WTC11 (cell line): Measurements from ENCODE around the gene LBX2. TPM values are rescaled to one million over a fixed set of nuclear protein-coding genes. Genes with fewer than 3 reads are reported as not detected.

ENCODE experiments used
- ATAC-seq: fragments of 200-7000 bp; cut with Tn5 transposase; 2 replicates; pipeline ENCODE4 v1.10.0; 2021; ENCODE audit warnings: mild to moderate bottlenecking, moderate library complexity
- CTCF ChIA-PET: fragments of 300-600 bp; sonication (Branson Sonifier 250); formaldehyde crosslinking; loops from one replicate; lab custom pipeline; 2021; ENCODE audit warnings: antibody characterized with exemption; lab: Charles Lee
- POLR2A ChIA-PET: fragments of 350-600 bp; sonication (Branson Sonifier 250); formaldehyde crosslinking; loops from one replicate; lab custom pipeline; 2021; ENCODE audit warnings: antibody characterized with exemption; lab: Charles Lee
- DNase-seq: peaks from one replicate; pipeline ENCODE4 v3.0.0; 2021; ENCODE audit warnings: low spot score
- H3K27ac Mint-ChIP-seq: 2 replicates; pipeline ENCODE4 v1.8.0; 2021; ENCODE audit warnings: mixed read lengths
- H3K27me3 Mint-ChIP-seq: 2 replicates; pipeline ENCODE4 v1.8.0; 2021; ENCODE audit warnings: low read depth, mild to moderate bottlenecking, moderate library complexity, mixed read lengths
- H3K36me3 Mint-ChIP-seq: 2 replicates; pipeline ENCODE4 v1.8.0; 2021; ENCODE audit warnings: mixed read lengths
- H3K4me1 Mint-ChIP-seq: 2 replicates; pipeline ENCODE4 v1.8.0; 2022; ENCODE audit warnings: mixed read lengths
- H3K4me3 Mint-ChIP-seq: 2 replicates; pipeline ENCODE4 v1.8.0; 2021; ENCODE audit warnings: mild to moderate bottlenecking, moderate library complexity, mixed read lengths
- H3K9me3 Mint-ChIP-seq: 2 replicates; pipeline ENCODE4 v1.8.0; 2021; ENCODE audit warnings: mixed read lengths
- CREM ChIP-seq: sonication (generic); formaldehyde crosslinking; IDR thresholded peaks from 2 replicates; pipeline ENCODE4 v1.8.1; 2022; ENCODE audit warnings: mild to moderate bottlenecking, missing genetic modification reagents, moderate library complexity
- ELF4 ChIP-seq: sonication (generic); formaldehyde crosslinking; IDR thresholded peaks from 2 replicates; pipeline ENCODE4 v1.8.1; 2022; ENCODE audit warnings: low read depth, mild to moderate bottlenecking, moderate library complexity, missing genetic modification reagents
- FOXJ3 ChIP-seq: sonication (generic); formaldehyde crosslinking; IDR thresholded peaks from 2 replicates; pipeline ENCODE4 v1.9.0; 2021; ENCODE audit warnings: missing genetic modification reagents, mild to moderate bottlenecking, borderline replicate concordance
- GRHL2 ChIP-seq: fragments of 250-450 bp; sonication (Bioruptor Pico); IDR thresholded peaks from 2 replicates; pipeline ENCODE4 v1.8.0; 2022; ENCODE audit warnings: mild to moderate bottlenecking, moderate library complexity; ENCODE audit not compliant: insufficient replicate concordance, severe bottlenecking
- KAT7 ChIP-seq: sonication (generic); formaldehyde crosslinking; IDR thresholded peaks from 2 replicates; pipeline ENCODE4 v1.8.1; 2023; ENCODE audit warnings: missing genetic modification reagents, mild to moderate bottlenecking, borderline replicate concordance
- MYBL2 ChIP-seq: sonication (generic); formaldehyde crosslinking; IDR thresholded peaks from 2 replicates; pipeline ENCODE4 v1.8.1; 2023; ENCODE audit warnings: mild to moderate bottlenecking, moderate library complexity, missing genetic modification reagents
- NFATC4 ChIP-seq: fragments of 250-450 bp; sonication (Bioruptor Pico); IDR thresholded peaks from 2 replicates; pipeline ENCODE4 v1.9.0; 2021; ENCODE audit warnings: mild to moderate bottlenecking
- NFE2L1 ChIP-seq: sonication (generic); formaldehyde crosslinking; IDR thresholded peaks from 2 replicates; pipeline ENCODE4 v1.8.1; 2023; ENCODE audit warnings: missing genetic modification reagents
- NFYB ChIP-seq: sonication (generic); formaldehyde crosslinking; conservative IDR thresholded peaks from 2 replicates; pipeline ENCODE4 v1.8.0; 2022; ENCODE audit warnings: low read depth, missing genetic modification reagents
- NR3C1 ChIP-seq: sonication (generic); formaldehyde crosslinking; conservative IDR thresholded peaks from 2 replicates; pipeline ENCODE4 v1.8.1; 2023; ENCODE audit warnings: low read depth, mild to moderate bottlenecking, missing genetic modification reagents
- PRDM15 ChIP-seq: sonication (generic); formaldehyde crosslinking; IDR thresholded peaks from 2 replicates; pipeline ENCODE4 v1.8.0; 2022; ENCODE audit warnings: missing genetic modification reagents
- SP1 ChIP-seq: sonication (generic); formaldehyde crosslinking; conservative IDR thresholded peaks from 2 replicates; pipeline ENCODE4 v1.8.1; 2022; ENCODE audit warnings: missing genetic modification reagents
- TCF7 ChIP-seq: sonication (generic); formaldehyde crosslinking; IDR thresholded peaks from 2 replicates; pipeline ENCODE4 v1.8.0; 2022; ENCODE audit warnings: mild to moderate bottlenecking, low read depth, missing genetic modification reagents, moderate library complexity
- ZBTB43 ChIP-seq: sonication (generic); formaldehyde crosslinking; IDR thresholded peaks from 2 replicates; pipeline ENCODE4 v1.8.1; 2023; ENCODE audit warnings: mild to moderate bottlenecking, missing genetic modification reagents
- ZMAT4 ChIP-seq: fragments of 250-450 bp; sonication (Bioruptor Pico); IDR thresholded peaks from 2 replicates; pipeline ENCODE4 v1.9.0; 2021; ENCODE audit warnings: mild to moderate bottlenecking
- ZNF423 ChIP-seq: fragments of 250-450 bp; sonication (Bioruptor Pico); IDR thresholded peaks from 2 replicates; pipeline ENCODE4 v2.1.2; 2022; ENCODE audit warnings: mild to moderate bottlenecking, moderate library complexity
- total RNA-seq: library from RNA; stranded (reverse); gene quantifications from 3 replicates; pipeline ENCODE4 v1.2.3, GENCODE V29; 2021

LBX2 gene
- total RNA-seq, 1 experiment from 2014 or later: 1.0 TPM

GRCh38 chr2:74495440-74495839, 4.0 kb downstream of the LBX2 start (continued):
- TF ChIP-seq NFATC4: no peak
- TF ChIP-seq ELF4: no peak
- no peak for TF ChIP-seq FOXJ3 (CRISPR knock-in tag)
- TF ChIP-seq TCF7 (CRISPR knock-in tag): no peak
- TF ChIP-seq PRDM15 (CRISPR knock-in tag): no peak
- TF ChIP-seq NFE2L1 (CRISPR knock-in tag): no peak
- TF ChIP-seq CREM (CRISPR knock-in tag): no peak
- TF ChIP-seq ZNF423 (CRISPR knock-in tag): no peak
- no peak for TF ChIP-seq MYBL2 (CRISPR knock-in tag)
- TF ChIP-seq, all 79 proteins: peak for 0

- no peak for ATAC-seq
- CTCF ChIA-PET: interaction anchor here (1.0 kb wide), 1 partner anchor 10 kb away, joined by 3 read pairs; the partner anchor contains the start of genes CCDC142 and TTC31
- H3K27me3 Mint-ChIP-seq: peaks cover 44% of the 10 kb centered on the region
- no peak for TF ChIP-seq NR3C1 (CRISPR knock-in tag)
- TF ChIP-seq ZMAT4: no peak
- TF ChIP-seq SP1 (CRISPR knock-in tag): no peak
- no peak for TF ChIP-seq GRHL2 (CRISPR knock-in tag)
- no peak for TF ChIP-seq KAT7 (CRISPR knock-in tag)
- TF ChIP-seq ZBTB43 (CRISPR knock-in tag): no peak
- TF ChIP-seq, all 79 proteins: peak for 0
- Mint-ChIP-seq H3K4me1 (peaks cover 12% of the 10 kb centered on the region), H3K9me3 (no peaks in the 10 kb centered on the region), H3K4me3 (no peak overlapping the region), H3K36me3 (peaks cover 39% of the 10 kb centered on the region), H3K27ac (no peak overlapping the region)
- no peak for DNase-seq
- POLR2A ChIA-PET: interaction anchor here (1.0 kb wide), 1 partner anchor 9 kb away, joined by 3 read pairs; no protein-coding TSS in a partner anchor
Observed at GRCh38 chr2:74493546-74493945, 5.9 kb downstream of the LBX2 start.

- Mint-ChIP-seq H3K9me3 (no peaks in the 10 kb centered on the region), H3K4me1 (no peaks in the 10 kb centered on the region), H3K4me3 (no peak overlapping the region), H3K27me3 (peaks cover 28% of the 10 kb centered on the region), H3K27ac (no peak overlapping the region), H3K36me3 (peaks cover 40% of the 10 kb centered on the region)
- ATAC-seq (no peak), DNase-seq (no peak)
- TF ChIP-seq NFYB (CRISPR knock-in tag): no peak
- TF ChIP-seq GRHL2 (CRISPR knock-in tag): no peak
- POLR2A ChIA-PET: no interaction called here
- CTCF ChIA-PET: no interaction called here
Observed at GRCh38 chr2:74491648-74492544, 7.5 kb downstream of the LBX2 start.
